ENCODE data around the gene MMP14. TPM values are rescaled to one million over a fixed set of nuclear protein-coding genes. Genes with fewer than 3 reads are reported as not detected.

Gene MMP14
- total and polyA plus RNA-seq, 4 donors: 29.8 to 250 (median 153) TPM

DNA sequence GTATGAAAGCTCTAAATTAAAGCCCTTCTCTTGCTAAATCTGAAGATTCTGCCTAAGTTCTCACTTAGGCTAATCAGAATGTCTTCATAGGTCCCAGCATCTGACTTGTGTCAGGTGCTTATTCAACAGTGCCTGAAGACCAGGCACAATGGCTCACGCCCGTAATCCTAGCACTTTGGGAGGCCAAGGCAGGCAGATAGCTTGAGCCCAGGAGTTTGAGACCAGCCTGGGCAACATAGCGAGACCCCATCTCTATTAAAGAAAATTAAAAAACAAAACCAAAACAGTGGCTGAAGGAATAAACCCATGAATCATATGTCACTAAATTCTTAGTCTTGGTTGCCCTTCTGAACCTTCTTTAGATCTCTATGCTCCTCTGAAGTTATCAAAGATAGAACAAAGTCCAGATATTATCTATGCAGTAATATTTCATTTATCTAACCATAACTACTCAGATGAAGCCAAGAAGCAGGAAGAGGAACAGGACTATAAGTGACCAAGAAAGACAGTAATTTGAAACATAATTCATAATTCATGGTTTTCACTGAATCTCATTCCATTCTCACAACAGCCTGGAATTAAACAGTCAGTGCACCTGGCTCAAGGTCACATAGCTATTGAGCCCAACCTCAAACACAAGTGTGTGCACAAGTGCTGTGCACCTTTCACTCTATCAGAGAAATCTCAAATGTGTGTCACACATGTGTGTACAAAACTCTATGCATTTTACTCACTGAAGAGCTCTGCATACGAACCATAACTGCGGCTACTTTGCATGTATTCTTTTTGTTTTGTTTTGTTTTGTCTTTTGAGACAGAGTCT, 27.8 kb upstream of the MMP14 start:
- Histone ChIP-seq H3K4me3 (ENCODE audit: low read length in 2 of 2) (no peak overlapping the region), H3K9me3 (ENCODE audit: control insufficient read depth, low read length) (no peaks in the 10 kb centered on the region), H3K27ac (ENCODE audit: low read depth in 1 of 2, low read length in 2 of 2) (no peak overlapping the region), H3K27me3 (ENCODE audit: control insufficient read depth in 1 of 2, insufficient read depth in 2 of 2, low read length in 1 of 2) (no peaks in the 10 kb centered on the region), H3K36me3 (ENCODE audit: control insufficient read depth in 1 of 2, insufficient read depth in 2 of 2, low read length in 1 of 2) (no peaks in the 10 kb centered on the region), H3K4me1 (ENCODE audit: control insufficient read depth in 1 of 2, insufficient read depth in 2 of 2, low read length in 2 of 2) (peaks cover 0 to 1% of the 10 kb centered on the region in 2 donors)
- DNase-seq (no peak), ATAC-seq (ENCODE audit: low FRiP score) (no peak)
- intact Hi-C loops (cut with DNase I): no loop called here
- 89 to 91% methylated on average over 5 of the region's 5 CpGs for WGBS, 2 donors

DNA sequence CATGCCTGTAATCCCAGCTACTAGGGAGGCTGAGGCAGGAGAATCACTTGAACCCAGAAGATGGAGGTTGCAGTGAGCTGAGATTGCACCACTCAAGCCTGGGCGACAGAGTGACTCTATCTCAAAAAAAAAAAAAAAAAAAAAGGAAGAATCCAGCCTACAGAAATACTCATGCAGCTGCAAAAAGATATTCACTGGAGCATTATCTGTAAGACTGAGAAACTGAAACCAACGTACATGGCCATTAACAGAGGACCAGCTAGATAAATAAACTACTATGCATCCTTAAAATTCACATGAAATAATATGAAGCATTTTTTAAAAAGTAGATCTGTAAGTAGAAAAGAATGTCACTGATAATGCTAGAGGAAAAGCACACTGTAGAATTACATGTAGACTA, 24.7 kb upstream of the MMP14 start:
- no peak overlapping the region for H3K4me3 ChIP-seq (ENCODE audit: low read length in 2 of 2)
- 6 to 28% methylated on average over 2 of the region's 2 CpGs for WGBS, 2 donors
- H3K27ac ChIP-seq (ENCODE audit: low read depth in 1 of 2, low read length in 2 of 2): no peak overlapping the region
- intact Hi-C loops (cut with DNase I): loop anchor here in 1 of 2 donors (10.0 kb wide), 2 partner anchors 157 to 247 kb away; no protein-coding TSS in a partner anchor
- ATAC-seq (ENCODE audit: low FRiP score) (no peak), DNase-seq (no peak)
- H3K27me3 ChIP-seq (ENCODE audit: control insufficient read depth in 1 of 2, insufficient read depth in 2 of 2, low read length in 1 of 2): no peaks in the 10 kb centered on the region
- H3K36me3 ChIP-seq (ENCODE audit: control insufficient read depth in 1 of 2, insufficient read depth in 2 of 2, low read length in 1 of 2): no peaks in the 10 kb centered on the region
- peaks cover 0 to 1% of the 10 kb centered on the region in 2 donors for H3K4me1 ChIP-seq (ENCODE audit: control insufficient read depth in 1 of 2, insufficient read depth in 2 of 2, low read length in 2 of 2)
- H3K9me3 ChIP-seq (ENCODE audit: control insufficient read depth, low read length): no peaks in the 10 kb centered on the region

DNA sequence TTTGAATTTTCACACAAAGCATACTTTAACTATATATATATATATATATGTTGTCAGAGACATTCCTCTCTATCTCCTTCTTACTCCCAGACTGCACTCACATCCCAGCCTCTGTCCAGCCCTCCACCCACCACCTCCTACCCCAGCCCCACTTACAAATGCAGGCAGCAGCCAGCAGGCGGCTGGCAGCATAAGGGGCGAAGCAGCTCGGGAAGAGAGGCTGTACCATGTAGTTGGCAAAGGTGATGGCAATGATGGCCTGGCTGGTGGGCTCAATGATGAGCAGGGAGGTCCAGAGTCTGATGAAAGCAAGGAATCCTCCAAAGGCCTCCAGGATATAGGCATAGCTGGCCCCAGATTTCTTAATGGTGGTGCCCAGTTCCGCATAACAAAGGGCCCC, 23.6 kb upstream of the MMP14 start:
- Histone ChIP-seq H3K27me3 (ENCODE audit: control insufficient read depth in 1 of 2, insufficient read depth in 2 of 2, low read length in 1 of 2) (no peaks in the 10 kb centered on the region), H3K27ac (ENCODE audit: low read depth in 1 of 2, low read length in 2 of 2) (no peak overlapping the region), H3K4me3 (ENCODE audit: low read length in 2 of 2) (no peak overlapping the region), H3K9me3 (ENCODE audit: control insufficient read depth, low read length) (no peaks in the 10 kb centered on the region), H3K36me3 (ENCODE audit: control insufficient read depth in 1 of 2, insufficient read depth in 2 of 2, low read length in 1 of 2) (no peaks in the 10 kb centered on the region), H3K4me1 (ENCODE audit: control insufficient read depth in 1 of 2, insufficient read depth in 2 of 2, low read length in 2 of 2) (peaks cover 0 to 1% of the 10 kb centered on the region in 2 donors)
- intact Hi-C loops (cut with DNase I): loop anchor here in 1 of 2 donors (10.0 kb wide), 2 partner anchors 158 to 248 kb away; no protein-coding TSS in a partner anchor
- WGBS, 2 donors: 86 to 93% methylated on average over 4 of the region's 4 CpGs
- ATAC-seq (ENCODE audit: low FRiP score): no peak
- no peak for DNase-seq

DNA sequence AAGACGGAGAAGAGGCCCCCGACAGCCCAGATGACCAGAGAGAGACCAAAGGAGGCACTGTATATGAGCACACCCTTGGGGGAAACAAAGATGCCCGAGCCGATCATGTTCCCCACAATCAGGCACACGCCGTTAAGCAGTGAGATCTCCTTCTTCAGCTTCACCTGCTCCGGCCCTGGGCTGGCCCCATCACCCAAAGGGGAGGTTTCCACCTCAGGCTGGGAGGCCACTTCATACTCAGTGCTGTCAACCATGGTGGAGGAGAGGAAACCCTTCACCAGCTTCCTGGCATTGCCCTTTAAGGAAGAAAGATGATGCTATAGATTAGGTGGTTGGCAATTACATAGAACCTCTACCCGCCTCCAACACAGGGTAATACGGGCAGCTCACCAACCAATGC, 23.2 kb upstream of the MMP14 start:
- no peak for ATAC-seq (ENCODE audit: low FRiP score)
- Histone ChIP-seq H3K4me3 (ENCODE audit: low read length in 2 of 2) (no peak overlapping the region), H3K9me3 (ENCODE audit: control insufficient read depth, low read length) (no peaks in the 10 kb centered on the region), H3K27me3 (ENCODE audit: control insufficient read depth in 1 of 2, insufficient read depth in 2 of 2, low read length in 1 of 2) (no peaks in the 10 kb centered on the region), H3K36me3 (ENCODE audit: control insufficient read depth in 1 of 2, insufficient read depth in 2 of 2, low read length in 1 of 2) (no peaks in the 10 kb centered on the region), H3K4me1 (ENCODE audit: control insufficient read depth in 1 of 2, insufficient read depth in 2 of 2, low read length in 2 of 2) (peaks cover 0 to 1% of the 10 kb centered on the region in 2 donors), H3K27ac (ENCODE audit: low read depth in 1 of 2, low read length in 2 of 2) (no peak overlapping the region)
- intact Hi-C loops (cut with DNase I): loop anchor here in 1 of 2 donors (10.0 kb wide), 2 partner anchors 158 to 248 kb away; no protein-coding TSS in a partner anchor
- WGBS, 2 donors: 84 to 86% methylated on average over 9 of the region's 9 CpGs
- no peak for DNase-seq

DNA sequence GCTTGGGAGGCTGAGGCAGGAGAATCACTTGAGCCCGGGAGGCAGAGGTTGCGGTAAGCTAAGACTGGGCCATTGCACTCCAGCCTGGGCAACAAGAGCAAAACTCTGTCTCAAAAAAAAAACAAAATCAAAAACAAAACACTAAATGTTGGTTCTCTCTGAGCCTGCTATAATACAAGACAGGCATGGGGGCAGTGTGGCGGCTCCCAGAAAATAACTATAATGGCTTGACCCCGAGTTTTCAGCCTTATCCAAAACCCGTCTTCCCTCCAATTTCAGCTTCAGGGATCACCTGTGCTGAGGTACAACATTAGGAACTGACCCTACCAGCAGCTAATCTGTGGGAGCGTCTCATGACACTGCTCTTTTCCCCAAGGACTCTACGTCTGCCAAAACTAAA, 22.0 kb upstream of the MMP14 start:
- Histone ChIP-seq H3K36me3 (ENCODE audit: control insufficient read depth in 1 of 2, insufficient read depth in 2 of 2, low read length in 1 of 2) (no peaks in the 10 kb centered on the region), H3K27me3 (ENCODE audit: control insufficient read depth in 1 of 2, insufficient read depth in 2 of 2, low read length in 1 of 2) (no peaks in the 10 kb centered on the region), H3K4me1 (ENCODE audit: control insufficient read depth in 1 of 2, insufficient read depth in 2 of 2, low read length in 2 of 2) (peaks cover 0 to 1% of the 10 kb centered on the region in 2 donors), H3K27ac (ENCODE audit: low read depth in 1 of 2, low read length in 2 of 2) (no peak overlapping the region), H3K9me3 (ENCODE audit: control insufficient read depth, low read length) (no peaks in the 10 kb centered on the region), H3K4me3 (ENCODE audit: low read length in 2 of 2) (no peak overlapping the region)
- no peak for DNase-seq
- WGBS, 2 donors: 80 to 88% methylated on average over 7 of the region's 7 CpGs
- intact Hi-C loops (cut with DNase I): loop anchor here in 1 of 2 donors (10.0 kb wide), 2 partner anchors 160 to 250 kb away; no protein-coding TSS in a partner anchor
- no peak for ATAC-seq (ENCODE audit: low FRiP score)

DNA sequence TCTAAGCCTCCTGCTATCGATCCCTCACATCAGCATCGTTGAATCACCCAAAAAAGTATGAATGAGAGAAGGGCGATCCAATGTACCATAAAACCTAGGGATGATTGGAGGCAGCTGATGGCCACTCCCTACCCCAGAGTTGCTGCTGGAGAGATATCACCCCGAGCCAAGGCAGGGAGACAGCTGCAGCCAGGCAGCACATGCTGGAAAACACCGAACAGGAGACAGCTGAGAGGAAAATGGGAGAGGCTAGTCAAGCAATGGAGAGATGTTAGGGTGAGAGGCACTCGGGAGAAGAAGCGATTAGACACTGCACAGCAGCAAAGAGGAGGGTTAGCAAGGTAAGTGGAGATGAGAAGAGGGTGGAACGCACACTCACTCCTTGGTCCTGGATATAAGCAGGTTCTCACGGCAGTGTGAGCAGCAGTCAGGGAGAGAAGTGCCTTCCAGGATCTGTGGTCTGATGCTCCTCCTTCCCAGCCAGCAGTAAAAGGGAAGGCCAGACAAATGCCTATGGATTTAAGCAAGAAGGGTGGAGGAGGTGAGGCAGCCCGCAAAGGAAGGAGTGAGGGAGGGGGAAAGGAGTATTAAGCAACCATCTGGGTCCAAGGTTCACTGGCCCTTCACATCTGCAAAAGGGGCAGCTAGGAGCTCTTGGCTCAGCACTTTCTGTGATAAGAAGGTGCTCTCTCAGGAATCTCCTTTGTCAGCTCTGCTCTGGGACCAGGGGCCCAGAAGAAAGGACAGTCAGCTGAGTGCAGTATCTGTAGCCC, 21.3 kb upstream of the MMP14 start, which contains the start of gene SLC7A7:
SLC7A7 (minus strand) TSS at position 495 of the 773 bp plus-strand sequence. CDS start 2,037 bp downstream, outside the sequence.
- intact Hi-C loops (cut with DNase I): loop anchor here in 1 of 2 donors (5.0 to 10.0 kb wide), 3 partner anchors 48 to 250 kb away; partner anchors contain the start of gene OXA1L
- Histone ChIP-seq H3K27me3 (ENCODE audit: control insufficient read depth in 1 of 2, insufficient read depth in 2 of 2, low read length in 1 of 2) (no peaks in the 10 kb centered on the region), H3K4me1 (ENCODE audit: control insufficient read depth in 1 of 2, insufficient read depth in 2 of 2, low read length in 2 of 2) (no peaks in the 10 kb centered on the region), H3K36me3 (ENCODE audit: control insufficient read depth in 1 of 2, insufficient read depth in 2 of 2, low read length in 1 of 2) (no peaks in the 10 kb centered on the region), H3K27ac (ENCODE audit: low read depth in 1 of 2, low read length in 2 of 2) (peak within 1 kb of the TSS in 1 of 2 donors; percentile 30), H3K4me3 (ENCODE audit: low read length in 2 of 2) (no peak within 1 kb of the TSS), H3K9me3 (ENCODE audit: control insufficient read depth, low read length) (no peaks in the 10 kb centered on the region)
- ATAC-seq (ENCODE audit: low FRiP score) (no peak), DNase-seq (no peak)
- WGBS, 2 donors: 52 to 63% methylated on average over 10 of the region's 10 CpGs

DNA sequence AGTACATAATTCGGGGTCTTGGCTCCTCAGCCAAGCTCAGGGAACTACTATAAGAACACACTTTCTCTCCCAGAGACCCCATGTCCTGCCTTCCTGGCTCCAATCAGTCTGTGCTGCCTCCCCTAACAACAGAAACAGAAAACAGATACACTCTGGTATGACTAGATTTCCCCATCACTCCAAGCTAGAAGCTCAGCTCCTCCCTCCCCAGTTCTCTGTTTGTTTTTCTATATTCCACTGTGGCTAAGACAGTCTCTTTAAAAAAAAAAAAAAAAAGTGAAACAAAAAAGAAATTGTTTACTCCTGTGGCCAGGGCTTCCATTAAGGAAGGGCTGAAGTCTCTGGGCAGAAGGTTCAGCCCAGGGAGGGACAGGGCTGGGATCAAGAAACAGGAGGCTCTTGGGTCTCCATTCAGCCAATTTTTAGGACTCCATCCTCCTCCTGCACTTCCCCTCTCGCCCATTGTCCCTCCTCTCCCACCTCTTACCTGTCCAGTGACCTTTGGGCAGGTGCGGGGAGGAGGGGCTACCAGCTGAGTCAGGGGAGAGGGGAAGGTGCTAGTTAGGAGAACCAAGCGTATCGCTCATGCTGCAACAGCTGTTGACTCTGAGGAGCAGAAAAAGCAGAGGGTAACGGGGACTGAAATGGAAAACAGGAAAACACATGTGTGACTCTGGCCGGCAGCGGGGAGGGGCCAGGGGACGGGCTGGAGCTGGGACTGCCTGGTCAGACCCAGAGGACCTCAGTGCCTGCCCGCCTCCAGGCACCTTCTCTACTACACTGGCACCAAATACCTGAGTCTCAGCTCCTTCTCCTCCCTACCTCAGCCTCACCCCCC, 17.0 kb upstream of the MMP14 start:
- Histone ChIP-seq H3K27ac (ENCODE audit: low read depth in 1 of 2, low read length in 2 of 2) (peak overlapping the region; percentile 62 to 68), H3K27me3 (ENCODE audit: control insufficient read depth in 1 of 2, insufficient read depth in 2 of 2, low read length in 1 of 2) (no peaks in the 10 kb centered on the region), H3K4me1 (ENCODE audit: control insufficient read depth in 1 of 2, insufficient read depth in 2 of 2, low read length in 2 of 2) (no peaks in the 10 kb centered on the region), H3K9me3 (ENCODE audit: control insufficient read depth, low read length) (no peaks in the 10 kb centered on the region), H3K4me3 (ENCODE audit: low read length in 2 of 2) (no peak overlapping the region), H3K36me3 (ENCODE audit: control insufficient read depth in 1 of 2, insufficient read depth in 2 of 2, low read length in 1 of 2) (no peaks in the 10 kb centered on the region)
- DNase-seq: peak in 1 of 2 donors; percentile 86
- WGBS, 2 donors: 8 to 11% methylated on average over 9 to 10 of the region's 10 CpGs
- peak; percentile 65 for ATAC-seq (ENCODE audit: low FRiP score)
- intact Hi-C loops (cut with DNase I): loop anchor here in 1 of 2 donors (5.0 to 10.0 kb wide), 3 partner anchors 52 to 255 kb away; partner anchors contain the start of gene OXA1L

DNA sequence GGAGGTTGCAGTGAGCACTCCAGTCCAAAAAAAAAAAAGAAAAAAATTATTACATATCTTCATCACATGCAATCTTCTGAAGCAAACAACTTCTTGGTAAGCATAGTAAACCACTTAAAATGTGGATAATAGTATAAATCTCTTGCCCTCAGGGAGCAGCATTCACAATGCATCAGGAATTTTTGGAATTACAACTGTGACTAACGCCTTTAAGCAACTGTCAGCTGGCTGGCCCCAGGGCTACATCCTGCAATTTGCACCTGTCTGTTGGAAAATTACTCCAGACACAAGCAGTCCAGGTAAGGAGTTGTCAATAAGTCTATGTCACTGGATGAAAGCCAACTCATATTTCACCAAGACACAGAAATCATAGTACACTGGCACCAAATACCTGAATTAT, 15.7 kb upstream of the MMP14 start:
- no peaks in the 10 kb centered on the region for H3K27me3 ChIP-seq (ENCODE audit: control insufficient read depth in 1 of 2, insufficient read depth in 2 of 2, low read length in 1 of 2)
- ATAC-seq (ENCODE audit: low FRiP score): no peak
- no peak overlapping the region for H3K4me3 ChIP-seq (ENCODE audit: low read length in 2 of 2)
- DNase-seq: no peak
- H3K4me1 ChIP-seq (ENCODE audit: control insufficient read depth in 1 of 2, insufficient read depth in 2 of 2, low read length in 2 of 2): peaks cover 0 to 3% of the 10 kb centered on the region in 2 donors
- no peaks in the 10 kb centered on the region for H3K9me3 ChIP-seq (ENCODE audit: control insufficient read depth, low read length)
- intact Hi-C loops (cut with DNase I): no loop called here
- H3K36me3 ChIP-seq (ENCODE audit: control insufficient read depth in 1 of 2, insufficient read depth in 2 of 2, low read length in 1 of 2): no peaks in the 10 kb centered on the region
- 92% methylated on average over 1 of the region's 1 CpG for WGBS, 2 donors
- H3K27ac ChIP-seq (ENCODE audit: low read depth in 1 of 2, low read length in 2 of 2): no peak overlapping the region
